Adrenal gland (tissue), 12 donors: ENCODE results near the gene TINCR. TPM values are rescaled to one million over a fixed set of nuclear protein-coding genes. Genes with fewer than 3 reads are reported as not detected.
A peak's percentile ranks its signal among the peaks of the same experiment; 100 is the strongest.

Experiments used
- DNase-seq, 7 donors: peaks; one replicate each; pipeline ENCODE4 v3.0.0-alpha.2; 2019 to 2020
- H3K27ac ChIP-seq, 5 donors: fragments of 200-600 bp; sonication (generic) in 4 of 5; 1 replicate in 3 of 5; 2 replicates in 2 of 5; pipeline versions ENCODE4 v1.5.1 to v1.8.0; 2016 to 2020; ENCODE audit warnings: mild to moderate bottlenecking in 1 of 5
- H3K27me3 ChIP-seq: fragments of 200-600 bp; 2 replicates; pipeline ENCODE4 v1.8.0; 2021
- H3K36me3 ChIP-seq, 2 donors: fragments of 200-600 bp; replicated peaks in 1 of 2; 1 replicate in 1 of 2; 2 replicates in 1 of 2; pipeline versions ENCODE4 v1.5.1 to v1.8.0; 2018 to 2022
- H3K4me1 ChIP-seq, 2 donors: fragments of 200-600 bp; replicated peaks in 1 of 2; 1 replicate in 1 of 2; 2 replicates in 1 of 2; pipeline versions ENCODE4 v1.5.1 to v1.8.0; 2018 to 2021
- H3K4me3 ChIP-seq, 4 donors: fragments of 200-600 bp; sonication (generic) in 3 of 4; one replicate each; pipeline ENCODE4 v1.5.1; 2016 to 2018
- H3K9me3 ChIP-seq, 3 donors: fragments of 200-600 bp; sonication (generic) in 1 of 3; replicated peaks in 1 of 3; 1 replicate in 2 of 3; 2 replicates in 1 of 3; pipeline versions ENCODE4 v1.5.1 to v1.8.0; 2016 to 2021
- CTCF ChIP-seq, 6 experiments: fragments of 450-650 bp in 4 of 6; fragments of 200-600 bp in 2 of 6; sonication (generic) in 1 of 6; IDR thresholded peaks; 1 replicate in 5 of 6; 2 replicates in 1 of 6; pipeline versions ENCODE4 v1.5.1 to v1.8.0; 2016 to 2021; ENCODE audit warnings: antibody characterized with exemption in 6 of 6, mild to moderate bottlenecking in 2 of 6, moderate library complexity in 1 of 6
- POLR2A ChIP-seq, 2 donors: fragments of 450-650 bp; IDR thresholded peaks; one replicate each; pipeline ENCODE4 v1.6.1; 2017; ENCODE audit warnings: antibody characterized with exemption in 2 of 2, mild to moderate bottlenecking in 2 of 2, moderate library complexity in 1 of 2
- WGBS, 4 donors: extraction: QIAGEN DNeasy Blood & Tissue Kit in 2 of 4; methylation state at CpG; one replicate each; pipeline versions ENCODE4 v1.1.5 to v1.1.7; 2013 to 2017; 5-methylcytosine and 5-hydroxymethylcytosine counted together
- intact Hi-C, 2 donors: fragments of 100-400 bp; cut with DNase I; formaldehyde crosslinking; loops; one replicate each; pipeline versions ENCODE4 v1.14.1 to v1.15.0; 2022 to 2023
- polyA plus RNA-seq, 3 donors: library from polyadenylated mRNA; stranded (reverse); fragments of 200-250 nt in 2 of 3; fragments of 350-450 nt in 1 of 3; fragmentation: Illumina TruSeq in 1 of 3; extraction: RNeasy Lipid Tissue Mini Kit (QIAGEN cat#74804) in 1 of 3; gene quantifications; one replicate each; pipeline ENCODE4 v1.2.3, GENCODE V29; 2013 to 2014
- total RNA-seq, 9 donors: library from RNA; depleted of rRNA in 4 of 9; stranded (reverse); fragments of >200 nt in 4 of 9; fragments of 120-200 nt in 1 of 9; fragmentation: NEBNext Ultra II Directional in 1 of 9; extraction: Animal tissue kit (Norgen Biotek cat#: 25700) in 1 of 9; gene quantifications; one replicate each; pipeline versions ENCODE4 v1.1.0 to v1.2.4, GENCODE V29; 2013 to 2023
- donor health status: healthy with polysubstance abuse.
- donor health status: Bipolar disorder and iron deficiency.
- donor health status: DM: yes; HTN: yes; CAD: no.
- donor health status: DM: no; HTN: no; CAD: no.
- donor health status: DM: no; HTN: no; CAD: no.
- donor health status: DM: yes; HTN: yes; CAD: no.

Gene TINCR
- total and polyA plus RNA-seq, 12 donors = 0.22 to 3.0 (median 0.77) TPM; not detected in 3

GRCh38 chr19:5536337-5536894, 31.3 kb downstream of the TINCR start:
- Histone ChIP-seq H3K36me3 (no peaks in the 10 kb centered on the region), H3K27ac (no peak overlapping the region), H3K4me3 (no peak overlapping the region), H3K9me3 (peaks cover 0 to 8% (median 0%) of the 10 kb centered on the region in 3 donors), H3K4me1 (peaks cover 3 to 20% of the 10 kb centered on the region in 2 donors), H3K27me3 (no peaks in the 10 kb centered on the region)
- WGBS, 4 donors = 3 to 7% (median 4%) methylated on average over 11 to 38 of the region's 38 CpGs
- DNase-seq = peak; percentile 46 to 80 (median 71)
- intact Hi-C loops = no loop called here
- no peak for TF ChIP-seq CTCF (IDR thresholded peaks at IDR 0.05)
- TF ChIP-seq POLR2A (IDR thresholded peaks at IDR 0.05) = no peak

- WGBS, 4 donors = 72 to 88% (median 85%) methylated on average over 7 to 9 of the region's 9 CpGs
- TF ChIP-seq CTCF (IDR thresholded peaks at IDR 0.05) (peak in 4 of 6 experiments; percentile 14 to 33 (median 24)), POLR2A (IDR thresholded peaks at IDR 0.05) (no peak)
These were observed 32.8 kb downstream of the TINCR start for GRCh38 chr19:5534787-5535586.

GRCh38 chr19:5533257-5533656, 34.5 kb downstream of the TINCR start:
- intact Hi-C loops = no loop called here
- 90 to 99% (median 92%) methylated on average over 3 of the region's 3 CpGs for WGBS, 4 donors
- H3K4me3 ChIP-seq = no peak overlapping the region
- H3K9me3 ChIP-seq = peaks cover 0 to 8% (median 0%) of the 10 kb centered on the region in 3 donors
- peaks cover 0 to 10% of the 10 kb centered on the region in 2 donors for H3K4me1 ChIP-seq
- H3K36me3 ChIP-seq = no peaks in the 10 kb centered on the region
- H3K27me3 ChIP-seq = no peaks in the 10 kb centered on the region
- no peak for DNase-seq
- H3K27ac ChIP-seq = no peak overlapping the region
- TF ChIP-seq CTCF (IDR thresholded peaks at IDR 0.05) (no peak), POLR2A (IDR thresholded peaks at IDR 0.05) (no peak)

More at GRCh38 chr19:5534787-5535586, 32.8 kb downstream of the TINCR start:
- Histone ChIP-seq H3K27ac (no peak overlapping the region), H3K4me3 (no peak overlapping the region), H3K4me1 (peaks cover 3 to 20% of the 10 kb centered on the region in 2 donors), H3K9me3 (peaks cover 0 to 8% (median 0%) of the 10 kb centered on the region in 3 donors), H3K36me3 (no peaks in the 10 kb centered on the region), H3K27me3 (no peaks in the 10 kb centered on the region)
- DNase-seq = no peak
- intact Hi-C loops = no loop called here

GRCh38 chr19:5530701-5531100, 37.1 kb downstream of the TINCR start:
- Histone ChIP-seq H3K9me3 (peaks cover 0 to 8% (median 0%) of the 10 kb centered on the region in 3 donors), H3K36me3 (no peaks in the 10 kb centered on the region), H3K4me1 (no peaks in the 10 kb centered on the region), H3K27me3 (no peaks in the 10 kb centered on the region), H3K4me3 (no peak overlapping the region), H3K27ac (no peak overlapping the region)
- no peak for DNase-seq
- TF ChIP-seq CTCF (IDR thresholded peaks at IDR 0.05) (no peak), POLR2A (IDR thresholded peaks at IDR 0.05) (no peak)
- intact Hi-C loops = no loop called here
- WGBS, 4 donors = 73 to 78% (median 76%) methylated on average over 11 of the region's 11 CpGs
